AG04450 (cell line): ENCODE data around the gene DLGAP4. TPM values are rescaled to one million over a fixed set of nuclear protein-coding genes. Genes with fewer than 3 reads are reported as not detected.
"Not testable (repeated sequence)": the region's sequence is repeated elsewhere in the genome, so short reads cannot be mapped to it uniquely, and the experiment has no call there.

Source experiments
- CTCF ChIA-PET: fragments of 300-600, 350-600 bp; formaldehyde crosslinking; extraction: SDS; loops from one replicate; lab custom pipeline; 2022; ENCODE audit warnings: antibody characterized with exemption, inconsistent platforms; lab: Charles Lee
- POLR2A ChIA-PET: fragments of 350-600 bp; formaldehyde crosslinking; extraction: SDS; loops from one replicate; lab custom pipeline; 2021; ENCODE audit warnings: antibody characterized with exemption, inconsistent platforms; lab: Yijun Ruan, JAX
- DNase-seq: peaks from one replicate; pipeline ENCODE4 v3.0.0-alpha.2; 2011; ENCODE audit warnings: low read depth, low spot score
- H3K27ac ChIP-seq: one replicate; pipeline ENCODE4 v1.5.1; 2012; ENCODE audit warnings: low read depth, low read length, control low read depth
- H3K27me3 ChIP-seq: one replicate; pipeline ENCODE4 v1.6.0; 2012; ENCODE audit warnings: low read length; ENCODE audit not compliant: control insufficient read depth, insufficient read depth
- H3K4me3 ChIP-seq: 2 replicates; pipeline ENCODE4 v1.5.1; 2011; ENCODE audit warnings: mild to moderate bottlenecking, low read depth, low read length, control low read depth
- H3K9me3 ChIP-seq: 2 replicates; pipeline ENCODE4 v1.5.1; 2012; ENCODE audit warnings: low read length; ENCODE audit not compliant: control insufficient read depth, insufficient read depth
- polyA plus RNA-seq: library from polyadenylated mRNA; depleted of rRNA; stranded (reverse); fragments of >200 nt; gene quantifications from 2 replicates; pipeline ENCODE4 v1.2.3, GENCODE V29; 2011
- TF ChIP-seq, protein P1 (sequence below): IDR thresholded peaks from 2 replicates; pipeline ENCODE4 v1.5.1; 2011; ENCODE audit warnings: low read depth, low read length, control low read depth, inconsistent platforms

The DLGAP4 gene
- polyA plus RNA-seq, 1 experiment, result 17.7 TPM

DNA sequence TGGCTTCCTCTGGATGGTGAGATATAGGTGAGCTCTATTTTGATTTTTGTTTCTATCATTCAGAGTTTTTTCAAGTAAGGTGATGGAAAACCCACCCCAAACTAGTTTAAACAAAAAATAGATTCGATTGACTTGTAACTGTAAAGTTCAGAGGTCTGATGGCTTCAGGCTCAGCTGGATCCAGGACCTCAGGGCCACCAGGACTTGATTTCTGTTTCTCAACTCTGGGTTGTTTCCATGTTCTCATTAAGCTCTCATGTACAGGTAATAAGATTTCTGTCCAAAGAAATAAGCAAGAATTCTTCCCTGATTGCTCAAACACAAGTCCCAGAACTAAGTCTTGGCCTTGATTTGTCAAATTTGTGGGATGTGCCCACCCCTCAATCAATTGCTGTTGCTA, 67.0 kb downstream of the DLGAP4 start:
- Histone ChIP-seq H3K27ac (no peak overlapping the region), H3K27me3 (peaks cover 18% of the 10 kb centered on the region), H3K9me3 (no peaks in the 10 kb centered on the region), H3K4me3 (no peak overlapping the region)
- TF ChIP-seq, protein P1, sequence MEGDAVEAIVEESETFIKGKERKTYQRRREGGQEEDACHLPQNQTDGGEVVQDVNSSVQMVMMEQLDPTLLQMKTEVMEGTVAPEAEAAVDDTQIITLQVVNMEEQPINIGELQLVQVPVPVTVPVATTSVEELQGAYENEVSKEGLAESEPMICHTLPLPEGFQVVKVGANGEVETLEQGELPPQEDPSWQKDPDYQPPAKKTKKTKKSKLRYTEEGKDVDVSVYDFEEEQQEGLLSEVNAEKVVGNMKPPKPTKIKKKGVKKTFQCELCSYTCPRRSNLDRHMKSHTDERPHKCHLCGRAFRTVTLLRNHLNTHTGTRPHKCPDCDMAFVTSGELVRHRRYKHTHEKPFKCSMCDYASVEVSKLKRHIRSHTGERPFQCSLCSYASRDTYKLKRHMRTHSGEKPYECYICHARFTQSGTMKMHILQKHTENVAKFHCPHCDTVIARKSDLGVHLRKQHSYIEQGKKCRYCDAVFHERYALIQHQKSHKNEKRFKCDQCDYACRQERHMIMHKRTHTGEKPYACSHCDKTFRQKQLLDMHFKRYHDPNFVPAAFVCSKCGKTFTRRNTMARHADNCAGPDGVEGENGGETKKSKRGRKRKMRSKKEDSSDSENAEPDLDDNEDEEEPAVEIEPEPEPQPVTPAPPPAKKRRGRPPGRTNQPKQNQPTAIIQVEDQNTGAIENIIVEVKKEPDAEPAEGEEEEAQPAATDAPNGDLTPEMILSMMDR, result no peak
- ChIA-PET POLR2A (no interaction called here), CTCF (no interaction called here)
- no peak for DNase-seq

DNA sequence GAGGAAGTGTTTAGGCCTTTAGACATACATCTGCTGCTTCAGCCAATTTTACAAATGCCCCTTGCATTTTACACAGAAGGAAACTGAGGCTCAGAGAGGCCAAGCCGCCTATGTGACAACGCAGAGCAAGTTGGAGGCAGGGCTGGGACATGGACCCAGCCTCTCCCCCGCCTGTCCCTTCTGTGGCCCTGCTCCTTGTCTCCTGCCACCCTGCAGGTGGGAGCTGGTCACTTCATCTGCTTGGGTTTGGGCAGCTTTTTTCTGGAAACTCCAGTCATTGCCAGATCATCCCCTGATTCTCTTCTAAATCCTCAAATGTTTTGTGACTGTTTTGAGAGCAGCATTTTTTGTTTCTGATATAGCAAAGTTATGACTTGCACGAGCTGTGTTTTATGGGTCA, 68.9 kb downstream of the DLGAP4 start:
- no peak for DNase-seq

DNA sequence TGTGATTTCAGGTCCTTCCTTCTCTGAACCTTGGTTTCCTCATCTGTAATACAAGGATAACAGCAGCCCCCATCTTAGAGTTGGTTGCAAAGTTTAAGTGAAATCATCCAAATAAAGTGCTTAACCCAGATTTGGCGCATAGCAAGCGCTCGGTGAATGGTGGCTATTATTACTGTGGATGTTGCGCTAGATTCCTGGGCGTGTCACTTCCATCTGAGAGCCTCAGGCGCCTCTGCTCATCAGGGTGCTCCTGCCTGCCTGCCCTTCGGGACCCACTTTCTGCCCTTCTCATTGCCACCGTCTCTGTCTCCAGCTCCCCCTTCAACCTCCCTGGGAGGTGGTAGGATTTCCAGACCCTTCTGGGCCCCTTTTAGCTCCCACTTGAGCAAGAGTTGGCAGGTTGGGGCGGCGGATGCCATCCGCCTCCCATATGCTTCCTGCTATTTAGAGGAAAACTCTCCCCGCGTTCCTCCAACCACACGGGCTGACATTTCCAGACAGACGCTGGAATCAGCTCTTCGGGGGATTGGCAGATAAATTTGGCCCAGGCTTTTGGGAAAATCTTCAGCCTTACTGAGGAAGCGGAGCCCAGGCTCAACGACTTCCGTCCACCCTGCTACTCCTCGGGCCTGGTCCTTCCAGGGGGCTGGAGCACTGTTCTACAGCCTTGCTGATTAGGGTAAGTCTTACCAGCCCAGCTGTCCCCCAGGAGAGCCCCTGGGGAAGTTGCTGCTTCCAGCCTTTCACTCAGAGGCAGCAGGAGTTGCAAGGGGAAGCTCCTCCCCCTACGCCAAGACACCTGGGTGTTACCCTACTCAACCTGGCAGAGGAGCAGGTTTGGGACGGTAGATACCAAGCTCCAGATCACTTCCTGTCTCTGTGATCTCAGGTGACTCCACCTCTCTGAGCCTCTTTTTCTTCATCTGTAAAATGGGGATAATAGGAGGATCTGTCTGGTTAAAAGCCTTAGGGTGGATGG, 71.5 kb downstream of the DLGAP4 start:
- Histone ChIP-seq H3K4me3 (no peak overlapping the region), H3K27ac (no peak overlapping the region), H3K27me3 (peaks cover 15% of the 10 kb centered on the region), H3K9me3 (no peaks in the 10 kb centered on the region)
- DNase-seq, result no peak
- TF ChIP-seq, protein P1, result no peak
- POLR2A ChIA-PET, result no interaction called here
- CTCF ChIA-PET, result no interaction called here

More for the DNA sequence above, 68.9 kb downstream of the DLGAP4 start:
- POLR2A ChIA-PET, result no interaction called here
- TF ChIP-seq, protein P1, result no peak
- peaks cover 17% of the 10 kb centered on the region for H3K27me3 ChIP-seq
- no peak overlapping the region for H3K4me3 ChIP-seq
- H3K27ac ChIP-seq, result no peak overlapping the region
- CTCF ChIA-PET, result no interaction called here
- no peaks in the 10 kb centered on the region for H3K9me3 ChIP-seq

DNA sequence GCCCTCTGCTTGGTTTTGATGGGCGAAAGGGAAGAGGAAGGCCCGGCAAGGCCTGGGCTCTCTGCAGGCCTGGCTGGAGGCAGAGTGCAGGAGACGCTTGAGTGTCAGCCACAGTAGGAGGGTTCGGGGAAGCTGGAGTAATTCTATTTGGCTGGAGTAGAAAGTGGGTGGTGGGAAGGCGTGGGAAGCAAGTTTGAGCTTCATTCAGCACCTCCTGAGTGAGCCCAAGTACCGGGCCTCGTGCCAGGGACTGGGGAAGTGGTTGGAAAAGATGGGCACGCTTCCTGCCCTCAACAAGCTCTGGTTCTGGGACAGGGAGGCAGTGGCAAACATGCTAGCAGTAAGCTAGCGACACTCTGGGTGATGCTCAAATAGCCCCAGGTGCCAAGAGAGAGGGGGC, 72.5 kb downstream of the DLGAP4 start:
- Histone ChIP-seq H3K4me3 (no peak overlapping the region), H3K9me3 (no peaks in the 10 kb centered on the region), H3K27ac (no peak overlapping the region), H3K27me3 (peaks cover 15% of the 10 kb centered on the region)
- ChIA-PET POLR2A (no interaction called here), CTCF (no interaction called here)
- no peak for DNase-seq
- TF ChIP-seq, protein P1, result no peak

DNA sequence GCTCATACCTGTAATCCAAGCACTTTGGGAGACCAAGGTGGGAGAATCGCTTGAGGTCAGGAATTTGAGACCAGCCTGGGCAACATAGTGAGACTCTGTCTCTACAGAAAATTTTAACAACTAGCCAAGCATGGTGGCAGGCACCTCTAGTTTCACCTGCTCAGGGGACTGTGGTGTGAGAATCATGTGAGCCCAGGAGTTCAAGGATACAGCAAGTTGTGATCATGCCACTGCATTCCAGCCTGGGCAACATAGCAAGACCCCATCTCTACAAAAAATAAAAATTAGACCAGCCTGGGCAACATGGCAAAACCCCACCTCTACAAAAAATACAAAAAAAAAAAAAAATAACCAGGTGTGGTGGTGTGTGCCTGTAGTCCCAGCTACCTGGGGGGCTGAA, 73.8 kb downstream of the DLGAP4 start:
- DNase-seq, H3K4me3 ChIP-seq, CTCF ChIA-PET, POLR2A ChIA-PET, H3K27ac ChIP-seq, H3K9me3 ChIP-seq: not testable (repeated sequence)
- peaks cover 15% of the 10 kb centered on the region for H3K27me3 ChIP-seq
